ENCODE measurements around the gene IGF2.

DNA sequence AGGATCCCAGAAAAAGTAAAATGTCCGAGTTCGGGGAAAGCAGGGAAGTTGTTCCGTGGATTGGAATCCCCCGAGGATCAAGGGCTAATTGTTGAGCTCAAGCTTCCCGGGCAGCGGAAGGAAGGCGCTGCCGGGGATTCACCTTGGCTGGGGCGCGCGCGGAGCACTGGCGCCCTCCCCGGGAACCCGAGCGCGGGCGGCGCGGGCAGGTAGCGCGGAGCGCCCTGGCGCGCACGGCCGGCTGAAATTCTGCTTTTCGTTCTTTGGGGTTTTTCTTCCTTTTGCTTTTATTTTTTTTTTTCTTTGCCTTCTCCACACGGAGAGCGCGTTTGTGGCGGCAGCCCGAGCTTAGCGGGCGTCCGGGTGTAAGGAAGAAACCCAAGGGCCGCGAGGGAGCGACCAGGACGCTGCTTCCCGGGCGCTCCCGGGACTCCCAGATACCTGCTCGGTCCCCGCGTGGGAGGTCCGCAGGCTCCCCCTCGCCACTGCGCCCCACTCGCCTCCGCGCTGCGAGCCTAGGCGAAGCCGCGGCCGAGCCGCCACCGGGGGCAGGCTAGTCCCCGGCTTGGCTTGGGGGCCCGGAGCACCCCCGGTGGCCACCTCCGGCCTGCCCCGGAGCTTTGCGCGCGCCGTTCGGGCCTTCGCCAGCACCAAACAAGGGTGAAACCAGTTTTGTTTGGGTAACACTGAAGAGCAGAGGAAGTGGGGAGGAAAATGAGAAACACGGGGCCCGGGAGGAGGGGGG is 4.8 kb upstream of the IGF2 start:
- TF ChIP-seq EZH2 (IDR thresholded peaks at IDR 0.05) (peak; percentile 94), POLR2AphosphoS5 (IDR thresholded peaks at IDR 0.05; ENCODE audit: borderline replicate concordance, low read depth, low read length) (no peak)

All from SK-N-MC (cell line).